ENCODE measurements around the gene HSD17B8. TPM values are rescaled to one million over a fixed set of nuclear protein-coding genes. Genes with fewer than 3 reads are reported as not detected.
A peak's percentile ranks its signal among the peaks of the same experiment; 100 is the strongest.

Gene HSD17B8
- total RNA-seq, 4 donors from 2014 or later, result 15.1 to 42.5 (median 26.3) TPM

GRCh38 chr6:33160728-33161344 is 43.6 kb upstream of the HSD17B8 start:
- TF ChIP-seq POLR2A (IDR thresholded peaks at IDR 0.05), result no peak
- TF ChIP-seq CTCF (IDR thresholded peaks at IDR 0.05), result no peak
- WGBS, 2 donors, result 2 to 13% methylated on average over 6 to 10 of the region's 13 CpGs
- no peak for DNase-seq
- H3K9me3 ChIP-seq, result no peaks in the 10 kb centered on the region
- no peaks in the 10 kb centered on the region for H3K36me3 ChIP-seq
- no peaks in the 10 kb centered on the region for H3K27me3 ChIP-seq
- peak overlapping the region; percentile 74 to 78 (median 78) for H3K27ac ChIP-seq
- intact Hi-C loops (cut with DNase I), result loop anchor here (5.0 kb wide), 1 partner anchor 86 kb away; no protein-coding TSS in a partner anchor
- peaks cover 8 to 22% (median 13%) of the 10 kb centered on the region in 3 donors for H3K4me1 ChIP-seq
- peak overlapping the region in 3 of 4 donors; percentile 56 to 68 (median 56) for H3K4me3 ChIP-seq

GRCh38 chr6:33161354-33162331 is 42.8 kb upstream of the HSD17B8 start:
- WGBS, 2 donors, result 11 to 40% methylated on average over 5 to 20 of the region's 58 CpGs
- no peak for TF ChIP-seq POLR2A (IDR thresholded peaks at IDR 0.05)
- peak; percentile 89 to 95 (median 93) for TF ChIP-seq CTCF (IDR thresholded peaks at IDR 0.05)
- H3K9me3 ChIP-seq, result no peaks in the 10 kb centered on the region
- H3K36me3 ChIP-seq, result no peaks in the 10 kb centered on the region
- H3K27me3 ChIP-seq, result no peaks in the 10 kb centered on the region
- intact Hi-C loops (cut with DNase I), result loop anchor here (5.0 kb wide), 1 partner anchor 86 kb away; no protein-coding TSS in a partner anchor
- peaks cover 8 to 22% (median 13%) of the 10 kb centered on the region in 3 donors for H3K4me1 ChIP-seq
- DNase-seq, result no peak
- peak overlapping the region; percentile 74 to 78 (median 78) for H3K27ac ChIP-seq
- peak overlapping the region; percentile 40 to 68 (median 56) for H3K4me3 ChIP-seq

GRCh38 chr6:33163540-33163939 is 40.9 kb upstream of the HSD17B8 start:
- Histone ChIP-seq H3K9me3 (no peaks in the 10 kb centered on the region), H3K4me3 (no peak overlapping the region), H3K36me3 (no peaks in the 10 kb centered on the region), H3K4me1 (peaks cover 8 to 22% (median 13%) of the 10 kb centered on the region in 3 donors), H3K27ac (no peak overlapping the region), H3K27me3 (no peaks in the 10 kb centered on the region)
- DNase-seq, result no peak
- 80% methylated on average over 1 of the region's 10 CpGs; no CpG with 5 or more reads in 1 of the 2 donors for WGBS, 2 donors
- intact Hi-C loops (cut with DNase I), result loop anchor here (5.0 kb wide), 1 partner anchor 84 kb away; no protein-coding TSS in a partner anchor
- TF ChIP-seq POLR2A (IDR thresholded peaks at IDR 0.05) (no peak), CTCF (IDR thresholded peaks at IDR 0.05) (no peak)

GRCh38 chr6:33164176-33164575 is 40.3 kb upstream of the HSD17B8 start:
- H3K36me3 ChIP-seq, result no peaks in the 10 kb centered on the region
- H3K4me3 ChIP-seq, result no peak overlapping the region
- intact Hi-C loops (cut with DNase I), result loop anchor here (5.0 kb wide), 1 partner anchor 83 kb away; no protein-coding TSS in a partner anchor
- DNase-seq, result no peak
- H3K4me1 ChIP-seq, result peaks cover 8 to 22% (median 13%) of the 10 kb centered on the region in 3 donors
- no peak overlapping the region for H3K27ac ChIP-seq
- TF ChIP-seq POLR2A (IDR thresholded peaks at IDR 0.05) (no peak), CTCF (IDR thresholded peaks at IDR 0.05) (no peak)
- H3K27me3 ChIP-seq, result no peaks in the 10 kb centered on the region
- WGBS, 2 donors, result 21 to 45% methylated on average over 2 of the region's 10 CpGs
- H3K9me3 ChIP-seq, result no peaks in the 10 kb centered on the region
